HCT116 (cell line): ENCODE measurements around the gene DBN1. TPM values are rescaled to one million over a fixed set of nuclear protein-coding genes. Genes with fewer than 3 reads are reported as not detected.

Experiments used
- ATAC-seq: fragments of 200-7000 bp; cut with Tn5 transposase; 2 replicates; pipeline ENCODE4 v1.9.1; 2020; ENCODE audit warnings: mild to moderate bottlenecking, moderate library complexity
- BruUV-seq: library from RNA; stranded (reverse); fragments of 400-500 nt; replicated peaks from 2 replicates; lab custom pipeline; 2021; lab: Mats Ljungman, UMichigan
- CTCF ChIA-PET: fragments of 300-600 bp; sonication (Branson Sonifier 250); formaldehyde crosslinking; loops from one replicate; lab custom pipeline; 2021; ENCODE audit warnings: antibody characterized with exemption; lab: Charles Lee
- POLR2A ChIA-PET: fragments of 300-600, 350-600 bp; sonication (Branson Sonifier 250); formaldehyde crosslinking; loops from one replicate; lab custom pipeline; 2021; ENCODE audit warnings: antibody characterized with exemption; lab: Charles Lee
- RAD21 ChIA-PET, 2 experiments: fragments of 300-600 bp; sonication (Branson Sonifier 250); formaldehyde crosslinking; loops; one replicate each; lab custom pipeline; 2023; ENCODE audit warnings: low total read pairs in 2 of 2; ENCODE audit not compliant: uncharacterized antibody in 2 of 2, unreplicated experiment in 2 of 2, low non-redundant PET in 1 of 2; lab: Charles Lee
- DNase-seq: peaks from one replicate; pipeline ENCODE4 v3.0.0-alpha.2; 2010; ENCODE audit warnings: low read depth, low spot score
- H2AFZ ChIP-seq: fragments of 200-600 bp; shearing (Covaris generic), sonication (generic); 2 replicates; pipeline ENCODE4 v1.6.1; 2017; ENCODE audit warnings: low read depth, mixed run types, mixed read lengths, antibody characterized with exemption, low read length; ENCODE audit not compliant: poor library complexity, severe bottlenecking
- H3K27ac ChIP-seq: 2 replicates; pipeline ENCODE4 v1.5.1; 2012; ENCODE audit warnings: low read depth, low read length
- H3K27me3 ChIP-seq: fragments of 200-600 bp; sonication (generic); 2 replicates; pipeline ENCODE4 v1.6.1; 2016; ENCODE audit warnings: mixed run types, low read length, mixed read lengths; ENCODE audit not compliant: insufficient read depth
- H3K36me3 ChIP-seq, 2 experiments: fragments of 200-500 bp in 1 of 2; fragments of 200-600 bp in 1 of 2; sonication (Bioruptor generic) in 1 of 2; sonication (generic) in 1 of 2; 2 replicates each; pipeline versions ENCODE4 v1.5.1 to v1.6.1; 2014 to 2016; ENCODE audit warnings: low read length in 2 of 2, inconsistent platforms in 1 of 2, mixed read lengths in 1 of 2, mixed run types in 1 of 2; ENCODE audit not compliant: insufficient read depth in 2 of 2, control insufficient read depth in 1 of 2
- H3K4me1 ChIP-seq, 2 experiments: fragments of 200-600 bp in 1 of 2; sonication (generic) in 1 of 2; 2 replicates each; pipeline versions ENCODE4 v1.5.1 to v1.6.1; 2012 to 2017; ENCODE audit warnings: low read length in 2 of 2, inconsistent platforms in 1 of 2, mild to moderate bottlenecking in 1 of 2, mixed read lengths in 1 of 2, mixed run types in 1 of 2, moderate library complexity in 1 of 2; ENCODE audit not compliant: insufficient read depth in 2 of 2, control insufficient read depth in 1 of 2
- H3K4me2 ChIP-seq: fragments of 200-600 bp; sonication (generic); 2 replicates; pipeline ENCODE4 v1.6.1; 2017; ENCODE audit warnings: mixed run types, low read length, mixed read lengths
- H3K4me3 ChIP-seq, 2 experiments: fragments of 200-600 bp in 1 of 2; sonication (generic) in 1 of 2; replicated peaks in 1 of 2; 2 replicates each; pipeline ENCODE4 v1.5.1; 2011 to 2016; ENCODE audit warnings: low read length in 2 of 2, control low read depth in 1 of 2, low read depth in 1 of 2, mild to moderate bottlenecking in 1 of 2, mixed read lengths in 1 of 2, mixed run types in 1 of 2
- H3K79me2 ChIP-seq: fragments of 200-600 bp; sonication (generic); 2 replicates; pipeline ENCODE4 v1.6.1; 2017; ENCODE audit warnings: mild to moderate bottlenecking, mixed run types, low read length, moderate library complexity, mixed read lengths; ENCODE audit not compliant: insufficient read depth
- H3K9ac ChIP-seq: fragments of 200-600 bp; sonication (generic); 2 replicates; pipeline ENCODE4 v1.6.1; 2016; ENCODE audit warnings: low read length, mixed read lengths
- H3K9me2 ChIP-seq: fragments of 200-600 bp; sonication (generic), shearing (Covaris generic); 2 replicates; pipeline ENCODE4 v1.6.1; 2017; ENCODE audit warnings: mixed run types, mild to moderate bottlenecking, moderate library complexity; ENCODE audit not compliant: insufficient read depth
- H3K9me3 ChIP-seq, 2 experiments: fragments of 200-500 bp in 1 of 2; fragments of 200-600 bp in 1 of 2; sonication (Bioruptor generic) in 1 of 2; sonication (generic) in 1 of 2; 2 replicates each; pipeline ENCODE4 v1.6.1; 2014 to 2017; ENCODE audit warnings: low read length in 2 of 2, mixed read lengths in 2 of 2, inconsistent platforms in 1 of 2, low read depth in 1 of 2, mild to moderate bottlenecking in 1 of 2, mixed run types in 1 of 2, moderate library complexity in 1 of 2; ENCODE audit not compliant: control insufficient read depth in 1 of 2, insufficient read depth in 1 of 2
- H4K20me1 ChIP-seq: fragments of 200-600 bp; sonication (generic), shearing (Covaris generic); 2 replicates; pipeline ENCODE4 v1.6.1; 2017; ENCODE audit warnings: mixed run types, mild to moderate bottlenecking, moderate library complexity; ENCODE audit not compliant: insufficient read depth
- ATF3 ChIP-seq: IDR thresholded peaks from 2 replicates; pipeline ENCODE4 v1.6.1; 2012
- CTCF ChIP-seq, 3 experiments: fragments of 200-600 bp in 1 of 3; sonication (generic) in 1 of 3; IDR thresholded peaks in 2 of 3; conservative IDR thresholded peaks in 1 of 3; 2 replicates each; pipeline ENCODE4 v1.5.1; 2012 to 2017; ENCODE audit warnings: low read depth in 2 of 3, low read length in 2 of 3, antibody characterized with exemption in 1 of 3, borderline replicate concordance in 1 of 3, control low read depth in 1 of 3, mild to moderate bottlenecking in 1 of 3, mixed read lengths in 1 of 3, mixed run types in 1 of 3, moderate library complexity in 1 of 3; ENCODE audit not compliant: insufficient read depth in 1 of 3
- EGR1 ChIP-seq: IDR thresholded peaks from 2 replicates; pipeline ENCODE4 v1.6.1; 2012; ENCODE audit warnings: low read depth
- ELF1 ChIP-seq: IDR thresholded peaks from 2 replicates; pipeline ENCODE4 v1.6.1; 2012; ENCODE audit warnings: low read depth, borderline replicate concordance
- EZH2 ChIP-seq: fragments of 200-600 bp; sonication (generic); IDR thresholded peaks from 2 replicates; pipeline ENCODE4 v1.6.1; 2017; ENCODE audit warnings: antibody characterized with exemption, mixed run types
- FOSL1 ChIP-seq: IDR thresholded peaks from 2 replicates; pipeline ENCODE4 v1.6.1; 2012; ENCODE audit warnings: low read depth
- JUND ChIP-seq: IDR thresholded peaks from 2 replicates; pipeline ENCODE4 v1.6.1; 2012
- MAX ChIP-seq: IDR thresholded peaks from 2 replicates; pipeline ENCODE4 v1.6.1; 2012
- POLR2A ChIP-seq: IDR thresholded peaks from 2 replicates; pipeline ENCODE4 v1.7.0; 2011; ENCODE audit warnings: borderline replicate concordance; ENCODE audit not compliant: insufficient read depth, insufficient read length; ENCODE audit errors: extremely low read depth
- SIN3A ChIP-seq: IDR thresholded peaks from 2 replicates; pipeline ENCODE4 v1.6.1; 2012; ENCODE audit warnings: low read depth
- SP1 ChIP-seq: IDR thresholded peaks from 2 replicates; pipeline ENCODE4 v1.6.1; 2012; ENCODE audit warnings: low read depth
- YY1 ChIP-seq: IDR thresholded peaks from 2 replicates; pipeline ENCODE4 v1.6.1; 2011; ENCODE audit warnings: low read length, low read depth, moderate library complexity, mild to moderate bottlenecking; ENCODE audit not compliant: insufficient replicate concordance; ENCODE audit errors: extremely low read depth
- ZBTB33 ChIP-seq: IDR thresholded peaks from 2 replicates; pipeline ENCODE4 v1.6.1; 2011; ENCODE audit warnings: mild to moderate bottlenecking, low read length, moderate library complexity; ENCODE audit not compliant: insufficient replicate concordance; ENCODE audit errors: extremely low read depth
- ZFX ChIP-seq: fragments of 450-650 bp; IDR thresholded peaks from 2 replicates; pipeline ENCODE4 v1.6.1; 2017
- ZNF274 ChIP-seq: fragments of 200-500 bp; sonication (Bioruptor generic); IDR thresholded peaks from 2 replicates; pipeline ENCODE4 v1.6.1; 2014; ENCODE audit warnings: mild to moderate bottlenecking, low read depth, low read length, inconsistent platforms
- intact Hi-C: fragments of 100-400 bp; cut with micrococcal nuclease; formaldehyde crosslinking; loops from 2 replicates; pipeline ENCODE4 v1.10.0; 2022
- total RNA-seq: library from RNA; stranded (reverse); gene quantifications from one replicate; pipeline ENCODE4 v1.2.1, GENCODE V29; 2021; ENCODE audit not compliant: unreplicated experiment

The DBN1 gene
- total RNA-seq, 1 experiment from 2014 or later, result 144 TPM

- intact Hi-C loops, result no loop called here
- Histone ChIP-seq H3K27me3 (no peaks in the 10 kb centered on the region), H4K20me1 (no peaks in the 10 kb centered on the region), H2AFZ (no peak overlapping the region), H3K9ac (no peak overlapping the region), H3K4me2 (no peak overlapping the region), H3K36me3 (peaks cover 27 to 56% of the 10 kb centered on the region in 2 experiments; a peak in 3 of 4 replicates), H3K9me3 (no peaks in the 10 kb centered on the region), H3K4me1 (peaks cover 5 to 13% of the 10 kb centered on the region in 2 experiments; a peak in 3 of 4 replicates), H3K4me3 (no peak overlapping the region), H3K27ac (no peak overlapping the region), H3K9me2 (no peaks in the 10 kb centered on the region), H3K79me2 (peaks cover 25% of the 10 kb centered on the region)
- RAD21 ChIA-PET, result no interaction called here
- POLR2A ChIA-PET, result no interaction called here
- DNase-seq (no peak), ATAC-seq (no peak)
- BruUV-seq, result TSS peak; percentile 20
- TF ChIP-seq ZBTB33 (no peak), MAX (no peak), EGR1 (no peak), ZNF274 (no peak), ZFX (no peak), JUND (no peak), FOSL1 (no peak), SP1 (no peak), SIN3A (no peak), YY1 (no peak), EZH2 (no peak), ATF3 (no peak), ELF1 (no peak), POLR2A (no peak), CTCF (IDR thresholded peaks at IDR 0.05 in 2 of 3, conservative IDR thresholded peaks at IDR 0.05 in 1 of 3; ENCODE audit: borderline replicate concordance in 1 of 3, insufficient read depth in 1 of 3, low read depth in 2 of 3, low read length in 2 of 3) (no peak)
- CTCF ChIA-PET, result no interaction called here
These were observed 38.6 kb upstream of the DBN1 start for GRCh38 chr5:177511796-177512675.
